ENCODE data around the gene HIGD2A.

The HIGD2A gene

GRCh38 chr5:176415952-176416924 is 27.7 kb downstream of the HIGD2A start, which contains the start of gene CLTB:
TSS of gene CLTB (minus strand) at chr5:176416539. CDS start at chr5:176416363, 176 bp downstream.
- peak; percentile 86 for DNase-seq

GRCh38 chr5:176416965-176417364 is 28.4 kb downstream of the HIGD2A start:
- no peak for DNase-seq

DNA sequence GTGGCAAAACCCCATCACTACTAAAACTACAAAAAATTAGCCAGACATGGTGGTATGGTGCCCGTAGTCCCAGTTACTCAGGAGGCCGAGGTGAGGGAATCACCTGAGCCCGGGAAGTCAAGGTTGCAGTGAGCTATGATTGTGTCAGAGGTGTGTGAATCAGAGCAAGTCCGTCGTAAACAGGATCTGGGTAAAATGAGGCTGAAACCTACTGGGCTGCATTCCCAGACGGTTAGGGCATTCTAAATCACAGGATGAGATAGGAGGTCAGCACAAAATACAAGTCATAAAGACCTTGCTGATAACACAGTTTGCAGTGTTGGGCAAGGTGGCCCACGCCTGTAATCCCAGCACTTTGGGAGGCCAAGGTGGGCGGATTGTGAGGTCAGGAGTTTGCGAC is 29.7 kb downstream of the HIGD2A start:
- DNase-seq: no peak

DNA sequence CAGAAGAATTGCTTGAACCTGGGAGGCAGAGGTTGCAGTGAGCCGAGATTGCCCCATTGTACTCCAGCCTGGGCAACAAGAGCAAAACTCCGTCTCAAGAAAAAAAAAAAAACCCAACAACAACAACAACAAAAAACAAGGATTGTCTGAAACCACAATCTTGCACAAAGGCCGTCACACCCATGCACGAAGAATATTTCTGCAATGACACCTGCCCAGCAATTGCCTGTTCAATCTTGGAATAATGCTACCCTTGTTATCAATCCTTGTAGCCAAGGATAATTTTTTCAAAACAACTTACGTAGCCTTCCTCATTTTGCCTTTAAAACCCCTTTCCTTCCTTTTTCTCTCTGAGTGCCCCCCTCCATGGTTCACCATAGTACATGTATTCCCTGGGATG is 31.5 kb downstream of the HIGD2A start:
- DNase-seq: no peak

DNA sequence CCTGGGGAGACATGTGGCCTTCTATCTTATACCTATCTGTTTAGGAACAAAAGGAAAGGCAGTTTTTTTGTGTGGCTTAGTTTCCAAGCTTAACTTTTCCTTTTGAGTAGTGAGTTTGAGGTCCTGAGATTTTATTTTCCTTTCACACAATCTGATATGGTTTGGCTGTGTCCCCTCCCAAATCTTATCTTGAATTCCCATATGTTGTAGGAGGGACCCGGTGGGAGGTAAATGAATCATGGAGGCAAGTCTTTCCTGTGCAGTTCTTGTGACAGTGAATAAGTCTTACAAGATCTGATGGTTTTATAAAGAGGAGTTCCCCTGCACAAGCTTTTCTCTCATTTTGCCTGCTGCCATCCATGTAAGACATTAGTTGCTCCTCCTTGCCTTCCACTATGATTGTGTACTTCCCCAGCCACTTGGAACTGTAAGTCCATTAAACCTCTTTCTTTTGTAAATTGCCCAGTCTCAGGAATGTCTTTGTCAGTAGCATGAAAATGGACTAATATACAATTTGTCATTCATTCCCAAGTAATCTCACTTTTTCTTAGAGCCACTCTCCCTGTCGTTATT is 32.5 kb downstream of the HIGD2A start:
- DNase-seq: no peak

- DNase-seq: no peak
Observed at GRCh38 chr5:176424181-176424580, 35.6 kb downstream of the HIGD2A start.

- DNase-seq: peak; percentile 13
Observed at GRCh38 chr5:176425138-176425537, 36.6 kb downstream of the HIGD2A start.

DNA sequence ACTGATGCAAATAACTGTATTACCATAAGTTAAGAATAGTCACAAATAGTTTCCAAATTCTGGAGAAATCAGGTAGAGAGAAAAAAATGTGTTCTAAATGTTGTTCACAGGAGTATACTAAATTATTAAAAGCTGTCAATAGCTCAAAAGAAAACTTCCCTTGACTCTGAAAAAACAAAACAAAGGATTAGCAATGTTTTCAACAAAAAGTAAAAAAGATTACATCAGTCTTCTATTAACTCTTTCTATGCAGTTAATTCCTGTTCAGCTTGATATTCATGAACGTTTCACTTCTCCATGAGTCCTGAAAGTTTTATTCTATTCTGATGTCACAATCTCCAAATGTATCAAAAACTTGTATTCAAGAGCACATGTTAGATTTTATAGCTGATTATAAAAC is 37.2 kb downstream of the HIGD2A start:
- DNase-seq: no peak

DNA sequence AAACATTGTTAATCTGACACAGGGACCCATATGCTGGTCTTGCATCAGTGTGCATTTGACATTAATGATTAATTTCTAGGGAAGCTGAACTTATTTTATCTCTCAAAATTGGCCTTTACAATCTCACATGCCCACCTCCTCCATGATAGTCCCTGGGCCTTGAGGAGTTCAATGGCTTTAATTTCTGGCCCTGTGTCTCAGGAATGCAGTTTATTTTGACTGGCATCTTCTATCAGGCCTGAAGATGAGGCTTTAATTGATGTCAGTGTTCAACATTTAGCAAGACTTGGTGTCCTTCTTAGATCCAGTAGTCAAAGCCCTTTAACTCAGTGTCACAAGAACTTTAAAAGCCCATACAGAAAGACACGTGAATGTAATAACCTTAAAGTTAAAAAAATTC is 38.3 kb downstream of the HIGD2A start:
- DNase-seq: no peak

DNA sequence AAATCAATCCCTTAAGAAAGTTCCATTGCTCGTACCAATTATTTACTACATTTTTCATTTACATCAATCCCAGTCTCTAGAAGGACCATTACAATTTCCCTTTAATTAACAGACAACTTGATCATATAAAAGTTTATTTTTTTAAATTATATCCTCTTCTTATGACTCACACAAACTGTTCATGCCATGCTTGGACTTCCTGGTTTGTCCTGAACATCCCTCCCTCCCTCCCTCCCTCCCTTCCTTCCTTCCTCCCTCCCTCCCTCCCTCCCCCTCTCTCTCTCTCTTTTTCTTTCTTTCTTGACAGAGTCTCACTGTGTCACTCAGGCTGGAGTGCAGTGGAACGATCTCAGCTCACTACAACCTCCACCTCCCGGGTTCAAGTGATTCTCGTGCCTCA is 39.4 kb downstream of the HIGD2A start:
- peak; percentile 23 for DNase-seq

DNA sequence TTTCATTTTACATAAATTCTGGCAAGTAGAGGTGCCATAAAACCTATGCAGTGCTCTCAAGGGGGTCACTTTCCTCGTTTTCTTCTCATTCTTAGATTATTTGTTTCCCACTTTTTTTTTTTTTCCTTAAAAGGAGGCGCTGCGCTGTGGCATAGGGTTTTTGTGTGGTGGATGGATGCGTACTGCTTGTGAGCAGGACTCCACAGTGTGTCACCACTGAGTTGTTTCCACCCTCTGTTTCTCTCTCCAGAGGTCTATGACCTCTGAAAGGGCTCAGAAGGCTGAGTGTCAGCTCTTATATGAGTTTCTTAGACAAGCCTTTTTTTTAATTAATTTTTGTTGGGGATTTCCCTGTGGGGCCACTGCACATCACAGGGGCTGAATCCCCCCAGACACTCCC is 41.4 kb downstream of the HIGD2A start:
- no peak for DNase-seq

DNA sequence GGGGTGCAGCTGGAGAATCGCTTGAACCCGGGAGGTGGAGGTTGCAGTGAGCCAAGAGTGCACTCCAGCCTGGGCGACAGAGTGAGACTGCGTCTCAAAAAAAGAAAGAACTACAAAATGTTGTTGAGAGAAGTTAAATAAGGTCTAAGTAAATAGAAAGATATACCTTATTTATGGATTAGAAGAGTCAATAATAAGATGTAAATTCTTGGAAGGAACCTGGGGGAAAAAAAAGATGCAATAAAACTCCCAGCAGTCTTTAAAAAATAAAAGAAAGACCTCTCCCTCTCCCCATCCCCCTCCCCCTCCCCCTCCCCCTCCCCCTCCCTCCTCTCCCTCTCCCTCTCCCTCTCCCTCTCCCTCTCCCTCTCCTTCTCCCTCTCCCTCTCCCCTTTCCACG is 44.2 kb downstream of the HIGD2A start:
- no peak for DNase-seq

GRCh38 chr5:176436656-176437055 is 48.1 kb downstream of the HIGD2A start:
- peak; percentile 75 for DNase-seq

- peak; percentile 92 for DNase-seq
Observed at GRCh38 chr5:176438959-176439757, 50.6 kb downstream of the HIGD2A start.

Data from fibroblast of skin of scalp (primary cell).